ENCODE data around the gene TUG1.

The TUG1 gene

GRCh38 chr22:30933457-30933856 lies 35.6 kb upstream of the TUG1 start:
- no peak for DNase-seq (ENCODE audit: low read depth)
- H3K4me3 ChIP-seq (replicated peaks; ENCODE audit: low read depth, low read length) = no peak overlapping the region
- no peak for TF ChIP-seq CTCF (IDR thresholded peaks at IDR 0.05; ENCODE audit: low read length, missing control alignments)

- no peak for TF ChIP-seq CTCF (IDR thresholded peaks at IDR 0.05; ENCODE audit: low read length, missing control alignments)
- H3K4me3 ChIP-seq (replicated peaks; ENCODE audit: low read depth, low read length) = no peak overlapping the region
- no peak for DNase-seq (ENCODE audit: low read depth)
Measured at GRCh38 chr22:30934053-30934452, 35.0 kb upstream of the TUG1 start.

- TF ChIP-seq CTCF (IDR thresholded peaks at IDR 0.05; ENCODE audit: low read length, missing control alignments) = no peak
- H3K4me3 ChIP-seq (replicated peaks; ENCODE audit: low read depth, low read length) = no peak overlapping the region
- no peak for DNase-seq (ENCODE audit: low read depth)
Measured at GRCh38 chr22:30940685-30941362, 28.2 kb upstream of the TUG1 start.

GRCh38 chr22:30941363-30941740 lies 27.7 kb upstream of the TUG1 start:
- TF ChIP-seq CTCF (IDR thresholded peaks at IDR 0.05; ENCODE audit: low read length, missing control alignments) = no peak
- no peak for DNase-seq (ENCODE audit: low read depth)
- H3K4me3 ChIP-seq (replicated peaks; ENCODE audit: low read depth, low read length) = no peak overlapping the region

GRCh38 chr22:30943368-30943767 lies 25.7 kb upstream of the TUG1 start:
- no peak for TF ChIP-seq CTCF (IDR thresholded peaks at IDR 0.05; ENCODE audit: low read length, missing control alignments)
- H3K4me3 ChIP-seq (replicated peaks; ENCODE audit: low read depth, low read length) = no peak overlapping the region
- no peak for DNase-seq (ENCODE audit: low read depth)

- no peak for TF ChIP-seq CTCF (IDR thresholded peaks at IDR 0.05; ENCODE audit: low read length, missing control alignments)
- H3K4me3 ChIP-seq (replicated peaks; ENCODE audit: low read depth, low read length) = no peak overlapping the region
- no peak for DNase-seq (ENCODE audit: low read depth)
Measured at GRCh38 chr22:30944986-30945385, 24.1 kb upstream of the TUG1 start.

GRCh38 chr22:30945653-30946052 lies 23.4 kb upstream of the TUG1 start:
- H3K4me3 ChIP-seq (replicated peaks; ENCODE audit: low read depth, low read length) = no peak overlapping the region
- no peak for DNase-seq (ENCODE audit: low read depth)
- TF ChIP-seq CTCF (IDR thresholded peaks at IDR 0.05; ENCODE audit: low read length, missing control alignments) = no peak

All from fibroblast of pulmonary artery (primary cell).